K562 (cell line): ENCODE measurements around the gene CXorf65. TPM values are rescaled to one million over a fixed set of nuclear protein-coding genes. Genes with fewer than 3 reads are reported as not detected.

Experiments
- ATAC-seq: fragments of 200-7000 bp; cut with Tn5 transposase; 3 replicates; pipeline ENCODE4 v1.9.1; 2020; ENCODE audit warnings: moderate library complexity
- BruUV-seq: library from RNA; stranded (reverse); fragments of 400-500 nt; replicated peaks from 2 replicates; lab custom pipeline; 2021; lab: Mats Ljungman, UMichigan
- CTCF ChIA-PET: fragments of 300-600 bp; formaldehyde crosslinking; extraction: SDS; loops from one replicate; lab custom pipeline; 2021; ENCODE audit warnings: low intra/inter-chr PET ratio; lab: Yijun Ruan, JAX
- POLR2A ChIA-PET: fragments of 300-600, 350-650 bp; sonication (Branson Sonifier 250); formaldehyde crosslinking; extraction: SDS; loops from one replicate; lab custom pipeline; 2021; ENCODE audit warnings: antibody characterized with exemption, inconsistent platforms; lab: Yijun Ruan, JAX
- DNase-seq, 4 experiments: peaks; one replicate each; pipeline versions ENCODE4 v3.0.0 to v3.0.0-alpha.2; 2011 to 2018; ENCODE audit warnings: low spot score in 3 of 4, mixed read lengths in 3 of 4; ENCODE audit errors: extremely low read depth in 1 of 4
- FAIRE-seq: peaks from 2 replicates; lab custom pipeline; 2011; peaks lifted over from hg19 to GRCh38; lab: Jason Lieb, UNC
- H2AFZ ChIP-seq: 2 replicates; pipeline ENCODE4 v1.6.0; 2011; ENCODE audit warnings: low read depth, low read length, control low read depth, inconsistent platforms
- H3K27ac ChIP-seq: fragments of 200-600 bp; 3 replicates; pipeline ENCODE4 v1.8.0; 2011; ENCODE audit warnings: low read depth, mild to moderate bottlenecking, control low read depth, inconsistent platforms, low read length, moderate library complexity, mixed read lengths; ENCODE audit errors: extremely low read depth
- H3K27me3 ChIP-seq, 2 experiments: fragments of 300-600 bp in 1 of 2; 2 replicates in 1 of 2; 3 replicates in 1 of 2; pipeline versions ENCODE4 v1.6.0 to v1.8.0; 2011; ENCODE audit warnings: inconsistent platforms in 2 of 2, low read length in 2 of 2, mild to moderate bottlenecking in 1 of 2, mixed read lengths in 1 of 2, moderate library complexity in 1 of 2; ENCODE audit not compliant: control insufficient read depth in 2 of 2, insufficient read depth in 2 of 2
- H3K36me3 ChIP-seq: fragments of 300-600 bp; 3 replicates; pipeline ENCODE4 v1.8.0; 2011; ENCODE audit warnings: mild to moderate bottlenecking, low read length, inconsistent platforms; ENCODE audit not compliant: control insufficient read depth, insufficient read depth
- H3K4me1 ChIP-seq, 2 experiments: fragments of 200-600 bp in 1 of 2; replicated peaks in 1 of 2; 2 replicates in 1 of 2; 3 replicates in 1 of 2; pipeline versions ENCODE4 v1.5.1 to v1.8.0; 2011; ENCODE audit warnings: inconsistent platforms in 2 of 2, low read length in 2 of 2, mild to moderate bottlenecking in 1 of 2, mixed read lengths in 1 of 2, moderate library complexity in 1 of 2; ENCODE audit not compliant: control insufficient read depth in 2 of 2, insufficient read depth in 2 of 2
- H3K4me2 ChIP-seq: 2 replicates; pipeline ENCODE4 v1.6.1; 2011; ENCODE audit warnings: low read length, control low read depth, inconsistent platforms, mixed read lengths; ENCODE audit not compliant: insufficient read depth
- H3K4me3 ChIP-seq: fragments of 200-600 bp; sonication (generic), shearing (Covaris generic); 2 replicates; pipeline ENCODE4 v1.5.1; 2016; ENCODE audit warnings: control low read depth, inconsistent platforms
- H3K79me2 ChIP-seq: fragments of 200-600 bp; 3 replicates; pipeline ENCODE4 v1.8.0; 2011; ENCODE audit warnings: low read length, inconsistent platforms; ENCODE audit not compliant: control insufficient read depth, insufficient read depth
- H3K9ac ChIP-seq, 2 experiments: 2 replicates each; pipeline versions ENCODE4 v1.6.0 to v1.6.1; 2011; ENCODE audit warnings: low read depth in 2 of 2, low read length in 2 of 2, control low read depth in 1 of 2, inconsistent platforms in 1 of 2, mild to moderate bottlenecking in 1 of 2, mixed read lengths in 1 of 2; ENCODE audit not compliant: insufficient read depth in 1 of 2
- H3K9me1 ChIP-seq: one replicate; pipeline ENCODE4 v1.6.0; 2011; ENCODE audit warnings: inconsistent platforms, mild to moderate bottlenecking, low read length, moderate library complexity; ENCODE audit not compliant: control insufficient read depth, insufficient read depth
- H3K9me3 ChIP-seq: replicated peaks from 2 replicates; pipeline ENCODE4 v1.5.1; 2011; ENCODE audit warnings: low read depth, low read length, inconsistent platforms; ENCODE audit not compliant: control insufficient read depth, insufficient read depth
- H4K20me1 ChIP-seq: replicated peaks from 2 replicates; pipeline ENCODE4 v1.6.1; 2011; ENCODE audit warnings: low read length, inconsistent platforms, mixed read lengths; ENCODE audit not compliant: control insufficient read depth, insufficient read depth
- EZH2 ChIP-seq: IDR thresholded peaks from 2 replicates; pipeline ENCODE4 v1.6.1; 2012; ENCODE audit warnings: low read depth, mild to moderate bottlenecking, inconsistent platforms, low read length, borderline replicate concordance
- HDAC2 ChIP-seq: fragments of 450-650 bp; IDR thresholded peaks from 2 replicates; pipeline ENCODE4 v1.6.1; 2016; ENCODE audit warnings: mild to moderate bottlenecking
- PKNOX1 ChIP-seq: fragments of 450-650 bp; IDR thresholded peaks from 2 replicates; pipeline ENCODE4 v1.6.1; 2016
- RAD21 ChIP-seq, 2 experiments: fragments of 250-450 bp in 1 of 2; fragments of 450-650 bp in 1 of 2; sonication (Bioruptor Pico) in 1 of 2; formaldehyde crosslinking in 1 of 2; IDR thresholded peaks in 1 of 2; conservative IDR thresholded peaks in 1 of 2; 2 replicates each; pipeline versions ENCODE4 v1.4.0 to v1.8.0; 2020 to 2022; ENCODE audit warnings: mild to moderate bottlenecking in 2 of 2, moderate library complexity in 1 of 2
- RBFOX2 ChIP-seq: fragments of 200-400 bp; formaldehyde crosslinking; IDR thresholded peaks from 2 replicates; pipeline ENCODE4 v1.6.1; 2017; ENCODE audit warnings: low read depth, mild to moderate bottlenecking, low read length, moderate library complexity
- ZFPM2 ChIP-seq: fragments of 250-450 bp; sonication (Bioruptor Pico); IDR thresholded peaks from 2 replicates; pipeline ENCODE4 v1.5.1; 2022; ENCODE audit warnings: mild to moderate bottlenecking
- ZNF316 ChIP-seq: fragments of 450-650 bp; IDR thresholded peaks from 2 replicates; pipeline ENCODE4 v1.6.1; 2016
- WGBS: fragments of 100-300 bp; shearing (Covaris generic); methylation state at CpG from one replicate; pipeline ENCODE4 v1.1.6; 2016; ENCODE audit warnings: low coverage, mixed read lengths; ENCODE audit not compliant: insufficient coverage; ENCODE audit errors: missing lambda C conversion rate; 5-methylcytosine and 5-hydroxymethylcytosine counted together
- in situ Hi-C: fragments of 300-500 bp; cut with MboI; formaldehyde crosslinking; loops from 4 replicates; pipeline ENCODE4 v1.15.0; 2018; ENCODE audit warnings: inconsistent platforms, mixed read lengths
- intact Hi-C: fragments of 100-400 bp; cut with micrococcal nuclease; formaldehyde crosslinking; loops from 2 replicates; pipeline ENCODE4 v1.14.2; 2022
- polyA plus RNA-seq, 8 experiments: library from polyadenylated mRNA; depleted of rRNA in 4 of 8; stranded (reverse) in 5 of 8; unstranded in 3 of 8; fragments of >200 nt; fragmentation: Nextera tagmentation in 2 of 8; fragmentation: Illumina TruSeq in 1 of 8; extraction: Ambion mirVana in 2 of 8; extraction: Trizol in 1 of 8; gene quantifications; 2 replicates each; pipeline versions ENCODE4 v1.2.1 to v1.2.3, GENCODE V29; 2011 to 2014; ENCODE audit warnings: inconsistent platforms in 1 of 8, missing spikeins in 1 of 8
- total RNA-seq, 7 experiments: library from RNA; depleted of rRNA in 6 of 7; stranded (reverse); fragments of >200 nt in 6 of 7; fragmentation: Illumina TruSeq in 2 of 7; extraction: Trizol in 2 of 7; gene quantifications; 2 replicates each; pipeline versions ENCODE4 v1.2.1 to v1.2.3, GENCODE V29; 2011 to 2021; ENCODE audit warnings: low replicate concordance in 1 of 7
- TF ChIP-seq, protein P1 (sequence below), 2 experiments: fragments of 450-650 bp; formaldehyde crosslinking in 1 of 2; IDR thresholded peaks; 2 replicates each; pipeline versions ENCODE4 v1.4.0 to v1.6.1; 2014 to 2020; ENCODE audit warnings: mild to moderate bottlenecking in 2 of 2, borderline replicate concordance in 1 of 2, low read depth in 1 of 2

The CXorf65 gene
- total and polyA plus RNA-seq, 9 of the 15 experiments (the other 6 are each of a cell fraction or from before 2014, with no cell fraction given) = 1.4 to 8.4 (median 2.9) TPM

GRCh38 chrX:71100581-71101505 lies 5.7 kb downstream of the CXorf65 start:
- Histone ChIP-seq H2AFZ (no peak overlapping the region), H3K4me1 (peaks cover 40 to 47% of the 10 kb centered on the region in 2 experiments), H3K4me2 (no peak overlapping the region), H4K20me1 (no peaks in the 10 kb centered on the region), H3K9ac (peak overlapping the region; percentile 25 to 48; a peak in 1 of 4 replicates), H3K79me2 (peaks cover 28% of the 10 kb centered on the region), H3K4me3 (no peak overlapping the region), H3K27ac (peak overlapping the region; percentile 91; the same call in 2 of the 3 replicates), H3K36me3 (peaks cover 3% of the 10 kb centered on the region; the same call in 1 of the 3 replicates), H3K27me3 (no peaks in the 10 kb centered on the region), H3K9me1 (no peaks in the 10 kb centered on the region), H3K9me3 (no peaks in the 10 kb centered on the region)
- FAIRE-seq (no peak), ATAC-seq (peak; percentile 27), DNase-seq (peak; percentile 26 to 57 (median 38))
- intact Hi-C loops = no loop called here
- 84% methylated on average over 18 of the region's 31 CpGs for WGBS
- no TSS peak for BruUV-seq
- in situ Hi-C loops = no loop called here
- ChIA-PET CTCF (interaction anchor here (1.5 kb wide), 1 partner anchor 28 kb away, joined by 6 read pairs; no protein-coding TSS in a partner anchor), POLR2A (interaction anchor here (0.5 to 2.3 kb wide), 6 partner anchors 9 to 146 kb away, joined by 3 to 9 read pairs (median 4); partner anchors contain the start of gene MED12)
- TF ChIP-seq EZH2 (no peak), ZFPM2 (CRISPR knock-in tag) (no peak), HDAC2 (no peak), RAD21 (CRISPR knock-in tag; conservative IDR thresholded peaks at IDR 0.05 in 1 of 2, IDR thresholded peaks at IDR 0.05 in 1 of 2) (peak in 1 of 2 experiments; percentile 48; a peak in 2 of 4 replicates), RBFOX2 (0 out of 2 replicates have a peak, but pooled peaks have one; percentile 24), PKNOX1 (no peak), ZNF316 (0 out of 2 replicates have a peak, but pooled peaks have one; percentile 7)
- TF ChIP-seq, protein P1, sequence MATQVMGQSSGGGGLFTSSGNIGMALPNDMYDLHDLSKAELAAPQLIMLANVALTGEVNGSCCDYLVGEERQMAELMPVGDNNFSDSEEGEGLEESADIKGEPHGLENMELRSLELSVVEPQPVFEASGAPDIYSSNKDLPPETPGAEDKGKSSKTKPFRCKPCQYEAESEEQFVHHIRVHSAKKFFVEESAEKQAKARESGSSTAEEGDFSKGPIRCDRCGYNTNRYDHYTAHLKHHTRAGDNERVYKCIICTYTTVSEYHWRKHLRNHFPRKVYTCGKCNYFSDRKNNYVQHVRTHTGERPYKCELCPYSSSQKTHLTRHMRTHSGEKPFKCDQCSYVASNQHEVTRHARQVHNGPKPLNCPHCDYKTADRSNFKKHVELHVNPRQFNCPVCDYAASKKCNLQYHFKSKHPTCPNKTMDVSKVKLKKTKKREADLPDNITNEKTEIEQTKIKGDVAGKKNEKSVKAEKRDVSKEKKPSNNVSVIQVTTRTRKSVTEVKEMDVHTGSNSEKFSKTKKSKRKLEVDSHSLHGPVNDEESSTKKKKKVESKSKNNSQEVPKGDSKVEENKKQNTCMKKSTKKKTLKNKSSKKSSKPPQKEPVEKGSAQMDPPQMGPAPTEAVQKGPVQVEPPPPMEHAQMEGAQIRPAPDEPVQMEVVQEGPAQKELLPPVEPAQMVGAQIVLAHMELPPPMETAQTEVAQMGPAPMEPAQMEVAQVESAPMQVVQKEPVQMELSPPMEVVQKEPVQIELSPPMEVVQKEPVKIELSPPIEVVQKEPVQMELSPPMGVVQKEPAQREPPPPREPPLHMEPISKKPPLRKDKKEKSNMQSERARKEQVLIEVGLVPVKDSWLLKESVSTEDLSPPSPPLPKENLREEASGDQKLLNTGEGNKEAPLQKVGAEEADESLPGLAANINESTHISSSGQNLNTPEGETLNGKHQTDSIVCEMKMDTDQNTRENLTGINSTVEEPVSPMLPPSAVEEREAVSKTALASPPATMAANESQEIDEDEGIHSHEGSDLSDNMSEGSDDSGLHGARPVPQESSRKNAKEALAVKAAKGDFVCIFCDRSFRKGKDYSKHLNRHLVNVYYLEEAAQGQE (IDR thresholded peaks at IDR 0.05; ENCODE audit: borderline replicate concordance) = peak; percentile 46
- TF ChIP-seq, protein P1 (CRISPR knock-in tag; IDR thresholded peaks at IDR 0.05; ENCODE audit: low read depth) = no peak
